ENCODE data around the gene IL20RA.
A peak's percentile ranks its signal among the peaks of the same experiment; 100 is the strongest.
"Not testable (repeated sequence)": the region's sequence is repeated elsewhere in the genome, so short reads cannot be mapped to it uniquely, and the experiment has no call there.

The IL20RA gene

DNA sequence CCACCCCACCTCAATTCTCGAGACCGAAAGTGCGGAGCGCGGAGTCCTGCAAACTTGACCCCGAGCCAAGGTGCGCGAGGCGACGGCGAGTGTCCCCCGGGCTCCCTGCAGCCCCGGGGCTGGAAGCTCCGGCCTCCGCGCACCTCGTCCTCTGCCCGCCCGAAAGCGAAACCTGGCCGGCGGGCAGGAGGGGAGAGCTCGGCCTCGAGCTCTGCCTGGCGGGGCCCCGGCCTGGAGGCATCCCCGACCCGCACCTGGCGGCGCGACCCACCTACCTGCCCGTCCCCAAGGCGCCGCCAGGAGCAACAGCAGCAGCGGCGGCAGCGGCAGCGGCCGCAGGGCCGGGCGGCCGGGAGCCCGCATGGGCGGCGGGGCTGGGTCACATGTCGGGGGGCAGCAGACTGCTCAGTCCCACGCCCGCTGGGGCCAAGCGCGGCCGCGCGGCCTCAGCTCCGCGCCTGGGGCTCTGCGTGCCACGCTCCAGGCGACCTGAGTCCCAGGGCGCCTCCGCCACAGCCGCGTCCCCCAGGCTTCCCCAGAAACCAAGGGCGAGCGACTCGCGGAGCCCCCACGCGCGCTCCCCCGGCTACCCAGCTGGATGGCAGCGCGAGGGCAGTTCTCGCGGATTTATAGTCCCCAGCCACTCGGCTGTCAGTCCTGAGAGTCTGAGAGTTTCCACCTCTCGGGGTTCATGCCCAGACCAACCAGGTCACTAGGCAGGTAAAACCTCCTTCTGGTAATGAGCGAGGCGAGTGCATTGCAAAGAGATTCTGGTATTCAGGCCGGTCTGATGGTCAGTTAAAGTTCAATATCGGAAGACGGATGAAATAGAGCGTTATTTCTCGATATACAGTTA lies at the start of gene IL20RA:
TSS of gene IL20RA (minus strand) at position 600 of the 856 bp plus-strand sequence. CDS start at position 363, 237 bp downstream.
- no peak for DNase-seq (ENCODE audit: low spot score)

DNA sequence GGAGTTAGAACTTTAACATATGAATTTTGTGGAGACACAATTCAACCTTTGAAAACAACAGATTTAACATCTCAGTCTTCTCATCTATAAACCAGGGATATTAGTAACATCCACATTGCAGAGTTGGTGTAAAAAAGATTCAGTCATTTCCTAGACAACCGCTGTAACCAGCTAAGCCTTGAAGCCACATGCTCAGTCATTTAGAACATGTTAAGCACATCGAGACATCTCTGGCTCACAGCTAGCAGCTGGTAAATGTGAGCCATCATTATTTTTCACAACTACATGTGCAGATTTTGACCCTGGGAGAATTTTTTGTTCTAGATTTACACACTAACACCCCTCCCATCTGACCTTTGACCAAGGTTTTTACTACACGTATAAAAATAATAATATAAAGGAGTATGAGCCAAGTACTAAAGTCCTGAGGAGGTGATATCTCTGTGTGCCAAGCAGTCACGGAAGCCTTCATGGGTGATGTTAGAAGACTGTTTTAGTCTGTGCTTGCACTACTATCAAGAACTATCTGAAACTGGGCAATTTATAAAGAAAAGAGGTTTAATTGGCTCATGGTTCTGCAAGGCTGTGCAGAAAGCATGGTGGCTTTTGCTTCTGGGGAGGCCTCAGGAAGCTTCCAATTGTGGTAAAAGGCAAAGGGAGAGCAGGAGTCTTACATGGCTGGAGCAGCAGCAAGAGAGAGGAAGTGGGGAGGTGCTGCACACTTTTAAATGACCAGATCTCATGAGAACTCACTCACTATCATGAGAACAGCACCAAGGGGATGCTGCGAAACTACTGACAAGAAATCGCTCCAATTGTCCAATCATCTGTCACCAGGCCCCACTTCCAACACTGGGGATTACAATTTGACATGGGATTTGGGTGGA lies 48.7 kb upstream of the IL20RA start:
- no peak for DNase-seq (ENCODE audit: low spot score)

DNA sequence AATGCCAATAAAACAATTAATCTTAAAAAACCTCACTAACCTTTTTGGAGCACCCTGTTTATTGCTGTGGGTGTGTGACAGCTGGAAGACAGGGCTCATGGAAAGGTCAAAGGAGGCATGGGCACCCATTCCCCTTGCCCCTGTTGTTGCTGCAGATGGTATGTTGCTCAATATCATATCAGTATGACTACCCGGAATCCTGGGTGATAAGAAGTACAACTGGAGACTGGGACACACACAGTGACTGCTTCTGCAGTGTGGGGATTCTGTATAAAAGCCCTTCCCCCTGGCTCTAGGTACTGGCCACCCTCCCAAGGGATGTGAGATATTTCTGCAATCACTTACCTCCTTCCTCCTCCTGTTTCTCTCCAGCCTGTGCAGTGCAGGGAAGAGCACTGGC lies 47.3 kb upstream of the IL20RA start:
- DNase-seq (ENCODE audit: low spot score), result no peak

DNA sequence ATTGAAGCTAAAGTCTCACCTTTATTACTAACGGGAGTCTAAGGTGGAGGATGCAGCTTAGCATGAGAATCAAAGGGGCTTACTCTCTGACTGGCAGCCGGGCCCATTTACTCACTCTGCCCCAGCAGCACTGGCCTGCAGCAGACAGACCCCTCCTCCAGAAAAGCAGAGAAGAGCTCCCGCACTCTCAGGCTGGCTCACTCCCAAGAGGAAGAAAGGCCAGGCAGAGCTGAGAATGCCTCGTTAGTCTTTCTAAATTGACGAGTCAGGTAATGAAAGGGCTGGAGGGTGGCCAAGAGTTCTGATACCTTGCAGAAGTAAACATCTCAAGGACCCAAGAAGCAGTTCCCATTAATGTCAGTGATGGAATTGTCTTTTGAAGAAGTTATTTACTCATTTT lies 44.5 kb upstream of the IL20RA start:
- DNase-seq (ENCODE audit: low spot score), result no peak

DNA sequence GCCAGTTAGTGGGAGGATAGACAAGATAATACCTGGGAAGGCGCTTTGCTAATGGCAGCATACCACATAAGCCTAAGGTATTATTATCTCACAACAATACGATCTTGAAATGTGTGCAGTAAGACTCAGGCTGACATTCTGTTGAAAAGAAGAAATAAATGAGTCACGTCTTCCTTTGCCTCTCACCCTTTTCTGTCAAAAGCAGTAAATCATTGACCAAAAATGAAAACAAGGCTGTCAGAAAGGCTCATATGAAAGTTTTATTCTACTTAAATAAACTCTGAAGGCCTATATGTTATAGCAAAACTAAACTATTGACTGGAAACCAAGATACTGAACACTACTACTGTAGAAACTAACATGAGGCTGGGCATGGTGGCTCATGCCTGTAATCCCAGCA lies 43.1 kb upstream of the IL20RA start:
- no peak for DNase-seq (ENCODE audit: low spot score)

DNA sequence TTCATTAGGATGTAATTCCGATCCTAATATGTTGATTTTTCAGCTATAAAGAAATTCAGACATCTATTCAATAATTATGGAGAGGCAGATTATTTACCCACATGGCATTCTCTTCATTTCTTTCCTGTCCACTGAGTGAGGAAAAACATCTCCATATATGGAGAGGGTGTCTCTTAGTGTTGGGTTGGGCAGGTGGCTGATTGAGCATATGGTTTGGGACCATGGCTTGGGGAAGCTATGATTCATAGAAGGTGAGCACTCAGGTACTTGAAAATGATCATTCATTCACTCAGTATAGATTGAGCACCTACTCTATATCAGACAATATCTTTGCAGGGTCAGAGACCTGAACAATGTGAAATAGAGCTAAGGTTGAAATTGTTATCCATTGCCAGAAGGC lies 41.3 kb upstream of the IL20RA start:
- no peak for DNase-seq (ENCODE audit: low spot score)

DNA sequence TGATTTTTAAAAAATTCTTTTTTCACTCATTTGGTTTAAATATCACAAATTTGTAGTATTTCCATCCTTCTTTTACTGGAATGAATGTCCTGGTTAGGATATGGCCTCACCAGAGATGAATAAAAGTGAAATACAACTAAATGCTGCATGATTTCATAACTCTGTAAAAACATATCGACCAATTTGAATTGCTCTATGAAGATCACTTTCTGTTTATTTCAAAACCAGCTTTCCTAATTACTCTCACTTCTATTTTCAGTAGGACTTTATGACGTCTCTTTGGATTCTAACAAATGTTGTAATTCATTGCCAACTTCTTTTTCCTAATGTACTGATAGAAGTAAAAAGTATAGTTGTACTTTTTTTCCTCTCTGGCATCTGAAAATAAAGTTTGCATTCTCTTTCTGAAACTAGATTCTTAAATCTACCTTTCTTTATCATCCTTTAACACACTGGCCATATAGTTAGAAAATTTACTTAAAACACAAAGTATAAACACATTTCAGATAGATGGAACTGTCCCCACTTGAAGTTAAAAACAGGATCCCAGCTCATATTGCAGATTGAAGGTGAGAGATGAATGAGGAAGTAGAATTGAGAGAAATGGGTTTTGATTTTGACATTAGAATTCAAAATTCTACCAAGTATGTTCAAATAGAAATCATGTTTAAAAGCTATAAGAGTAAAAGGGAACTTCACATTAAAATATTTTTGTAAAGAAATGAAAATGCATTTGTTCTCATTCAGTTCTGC lies 40.3 kb upstream of the IL20RA start:
- no peak for DNase-seq (ENCODE audit: low spot score)

GRCh38 chr6:137084090-137084489 lies 39.3 kb upstream of the IL20RA start:
- no peak for DNase-seq (ENCODE audit: low spot score)

DNA sequence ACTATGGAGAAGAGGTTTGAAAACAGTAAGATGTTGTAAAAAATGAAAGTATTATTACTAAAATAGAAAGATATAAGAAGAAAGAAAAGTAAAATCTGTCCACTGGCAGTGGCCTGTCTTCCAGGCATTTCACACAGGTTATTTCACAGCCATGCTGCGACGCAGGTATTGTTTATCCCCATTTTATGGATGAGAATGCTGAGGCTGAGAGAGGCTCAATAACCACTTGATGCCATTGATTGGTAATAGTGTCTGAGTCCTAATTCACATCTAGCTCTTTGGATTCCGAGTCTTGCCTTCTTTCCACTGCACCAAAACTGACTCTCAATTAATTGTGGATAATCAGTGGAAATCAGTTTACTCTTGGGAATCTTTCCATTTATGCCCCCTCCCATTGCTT lies 37.2 kb upstream of the IL20RA start:
- DNase-seq (ENCODE audit: low spot score), result no peak

DNA sequence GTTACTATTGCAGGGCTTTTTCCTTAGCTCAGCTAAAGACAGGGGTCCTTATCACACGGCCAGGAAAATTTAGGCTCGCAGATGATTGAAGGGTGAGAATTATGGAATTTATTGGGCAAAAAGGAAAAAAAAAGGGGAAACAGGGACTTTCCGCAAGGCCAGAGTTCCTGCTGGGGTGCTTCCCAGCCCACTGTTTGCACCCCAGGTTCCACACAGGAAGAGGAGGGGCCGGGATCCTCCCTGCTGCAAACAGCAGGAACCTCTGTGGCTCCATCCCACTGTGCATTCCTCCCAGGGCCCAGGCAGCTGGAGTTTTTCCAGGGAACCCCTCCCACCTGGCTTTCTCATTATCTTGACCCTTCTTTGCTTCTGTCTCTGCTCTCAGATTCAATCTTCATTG lies 35.9 kb upstream of the IL20RA start:
- no peak for DNase-seq (ENCODE audit: low spot score)

GRCh38 chr6:137076277-137077068 lies 31.7 kb upstream of the IL20RA start:
- DNase-seq (ENCODE audit: low spot score), result peak; percentile 50

GRCh38 chr6:137075790-137076189 lies 31.0 kb upstream of the IL20RA start:
- not testable (repeated sequence) for DNase-seq (ENCODE audit: low spot score)

DNA sequence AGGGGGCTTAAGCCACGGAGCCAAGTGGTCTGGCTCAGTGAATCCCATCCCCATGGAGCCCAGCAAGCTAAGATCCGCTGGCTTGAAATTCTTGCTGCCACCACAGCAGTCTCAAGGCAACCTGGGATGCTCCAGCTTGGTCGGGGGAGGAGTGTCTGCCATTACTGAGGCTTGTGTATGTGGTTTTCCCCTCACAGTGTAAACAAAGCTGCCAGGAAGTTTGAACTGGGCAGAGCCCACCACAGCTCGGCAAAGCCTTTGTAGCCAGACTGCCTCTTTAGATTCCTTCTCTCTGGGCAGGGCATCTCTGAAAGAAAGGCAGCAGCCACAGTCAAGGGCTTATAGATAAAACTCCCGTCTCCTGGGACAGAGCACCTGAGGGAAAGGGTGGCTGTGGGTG lies 25.5 kb upstream of the IL20RA start:
- DNase-seq (ENCODE audit: low spot score), result no peak

GRCh38 chr6:137067399-137067798 lies 22.6 kb upstream of the IL20RA start:
- no peak for DNase-seq (ENCODE audit: low spot score)

GRCh38 chr6:137058037-137058436 lies 13.3 kb upstream of the IL20RA start:
- no peak for DNase-seq (ENCODE audit: low spot score)

DNA sequence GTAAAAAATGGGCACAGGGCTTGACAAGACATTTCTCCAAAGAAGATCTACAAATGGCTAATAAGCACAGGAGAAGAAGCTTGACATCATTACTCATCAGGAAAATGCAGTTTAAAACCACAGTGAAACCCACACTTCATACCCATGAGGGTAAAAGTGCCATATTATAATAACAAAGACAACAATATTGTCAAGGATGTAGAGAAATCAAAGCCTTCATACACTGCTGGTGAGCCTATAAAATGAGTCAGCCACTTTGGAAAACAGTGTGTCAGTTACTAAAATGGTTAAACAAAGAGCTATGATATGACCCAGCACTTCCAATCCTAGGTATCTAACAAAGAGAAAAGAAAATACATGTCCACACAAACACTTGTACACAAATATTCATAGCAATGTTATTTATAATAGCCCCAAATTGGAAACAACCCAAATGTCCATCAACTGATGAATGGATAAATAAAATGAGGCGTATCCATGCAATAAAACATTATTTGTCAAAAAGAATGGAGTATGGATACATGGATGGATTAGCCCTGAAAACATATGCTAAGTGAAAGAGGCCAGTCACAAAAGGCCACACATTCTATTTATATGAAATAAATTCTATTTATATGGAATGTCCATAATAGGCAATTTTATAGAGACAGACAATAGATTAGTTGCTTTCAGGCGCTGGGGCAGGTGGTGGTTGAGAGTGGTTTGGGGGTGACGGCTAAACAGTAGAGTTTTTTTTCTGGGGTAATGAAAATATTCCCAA lies 11.5 kb upstream of the IL20RA start:
- no peak for DNase-seq (ENCODE audit: low spot score)

DNA sequence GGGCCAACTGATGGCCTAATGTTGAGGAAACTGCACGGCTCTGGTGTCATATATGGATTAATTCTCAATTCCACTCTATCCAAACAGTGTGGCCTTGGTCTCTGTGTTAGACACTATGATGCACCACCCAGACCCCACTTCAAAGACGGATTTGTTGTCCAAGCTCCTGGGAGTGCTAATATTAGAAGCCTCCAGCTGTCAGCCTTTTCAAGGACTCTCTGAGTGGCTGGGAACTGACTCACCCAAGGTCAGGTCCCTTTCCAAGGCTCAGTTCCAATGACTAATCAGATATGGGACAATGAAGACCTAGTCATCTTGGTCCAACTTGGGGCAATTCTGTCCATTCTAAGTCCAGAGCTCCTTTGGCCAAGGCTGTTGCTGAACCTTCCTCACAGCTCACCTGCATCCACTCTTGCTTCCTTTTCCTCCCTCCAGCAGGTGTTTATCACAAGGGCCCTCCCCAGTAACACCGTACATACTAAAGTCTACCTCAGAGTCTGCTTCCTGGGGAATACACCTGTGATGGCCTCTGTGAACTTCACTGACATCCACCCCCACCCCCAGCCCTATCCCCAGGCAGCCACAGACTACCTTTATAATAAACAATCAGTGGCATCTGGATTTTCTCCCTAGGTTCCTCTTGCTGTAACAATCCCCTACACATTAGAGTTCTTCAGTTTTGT lies 7.2 kb upstream of the IL20RA start:
- DNase-seq (ENCODE audit: low spot score), result no peak

- no peak for DNase-seq (ENCODE audit: low spot score)
Measured at GRCh38 chr6:137049095-137049494, 4.3 kb upstream of the IL20RA start.

- no peak for DNase-seq (ENCODE audit: low spot score)
Measured at GRCh38 chr6:137046871-137047412, 2.2 kb upstream of the IL20RA start.

- DNase-seq (ENCODE audit: low spot score), result no peak
Measured at GRCh38 chr6:137045222-137045789, 541 bp upstream of the IL20RA start.

All from CD4-positive, alpha-beta T cell treated with Interleukin-2 at 100 ng/mL for 4 hours (primary cell).